Osteoblast (primary cell): ENCODE measurements around the gene UNKL. TPM values are rescaled to one million over a fixed set of nuclear protein-coding genes. Genes with fewer than 3 reads are reported as not detected.

Experiments used
- DNase-seq: peaks from one replicate; pipeline ENCODE4 v3.0.0; 2011; ENCODE audit warnings: low spot score, mixed read lengths; ENCODE audit not compliant: insufficient read length; ENCODE audit errors: missing footprints
- H2AFZ ChIP-seq: 2 replicates; pipeline ENCODE4 v1.6.0; 2011; ENCODE audit warnings: mild to moderate bottlenecking, low read length
- H3K27ac ChIP-seq: 2 replicates; pipeline ENCODE4 v1.5.1; 2011; ENCODE audit warnings: mild to moderate bottlenecking, low read depth, low read length, moderate library complexity
- H3K27me3 ChIP-seq: 2 replicates; pipeline ENCODE4 v1.6.0; 2012; ENCODE audit warnings: mild to moderate bottlenecking, control low read depth, inconsistent platforms, low read length, moderate library complexity; ENCODE audit not compliant: insufficient read depth
- H3K36me3 ChIP-seq: 2 replicates; pipeline ENCODE4 v1.5.1; 2011; ENCODE audit warnings: mild to moderate bottlenecking, low read length, control low read depth, moderate library complexity; ENCODE audit not compliant: insufficient read depth
- H3K4me1 ChIP-seq: 2 replicates; pipeline ENCODE4 v1.5.1; 2011; ENCODE audit warnings: mild to moderate bottlenecking, low read length, control low read depth, moderate library complexity; ENCODE audit not compliant: insufficient read depth
- H3K4me2 ChIP-seq: 2 replicates; pipeline ENCODE4 v1.6.0; 2011; ENCODE audit warnings: mild to moderate bottlenecking, low read length; ENCODE audit not compliant: insufficient read depth
- H3K4me3 ChIP-seq: fragments of 200-600 bp; sonication (generic); 3 replicates; pipeline ENCODE4 v1.5.1; 2012; ENCODE audit warnings: mild to moderate bottlenecking, low read length, inconsistent platforms; ENCODE audit not compliant: insufficient read depth
- H3K79me2 ChIP-seq: 2 replicates; pipeline ENCODE4 v1.6.0; 2012; ENCODE audit warnings: mild to moderate bottlenecking, low read length, control low read depth, inconsistent platforms; ENCODE audit not compliant: insufficient read depth
- H3K9me3 ChIP-seq: 2 replicates; pipeline ENCODE4 v1.5.1; 2011; ENCODE audit warnings: low read depth, low read length, control low read depth
- H4K20me1 ChIP-seq: 2 replicates; pipeline ENCODE4 v1.6.0; 2012; ENCODE audit warnings: mild to moderate bottlenecking, low read length, control low read depth; ENCODE audit not compliant: insufficient read depth
- CTCF ChIP-seq: IDR thresholded peaks from 2 replicates; pipeline ENCODE4 v1.5.1; 2011; ENCODE audit warnings: mild to moderate bottlenecking, low read depth, low read length, moderate library complexity; ENCODE audit errors: extremely low read depth
- total RNA-seq: library from RNA; depleted of rRNA; stranded (reverse); fragments of >200 nt; gene quantifications from 2 replicates; pipeline ENCODE4 v1.2.3, GENCODE V29; 2012

The UNKL gene
- total RNA-seq, 1 donor = 10.1 TPM

GRCh38 chr16:1326946-1327618, 87.4 kb downstream of the UNKL start:
- H3K27me3 ChIP-seq = peaks cover 11% of the 10 kb centered on the region
- H3K4me1 ChIP-seq = no peaks in the 10 kb centered on the region
- H3K27ac ChIP-seq = no peak overlapping the region
- TF ChIP-seq CTCF = no peak
- DNase-seq = no peak
- no peak overlapping the region for H3K4me3 ChIP-seq
- no peak overlapping the region for H3K4me2 ChIP-seq
- peaks cover 19% of the 10 kb centered on the region for H3K36me3 ChIP-seq
- peaks cover 4% of the 10 kb centered on the region for H3K9me3 ChIP-seq
- no peak overlapping the region for H2AFZ ChIP-seq
- peaks cover 19% of the 10 kb centered on the region for H4K20me1 ChIP-seq
- H3K79me2 ChIP-seq = no peaks in the 10 kb centered on the region

- H3K4me2 ChIP-seq = no peak overlapping the region
- peaks cover 4% of the 10 kb centered on the region for H3K9me3 ChIP-seq
- no peaks in the 10 kb centered on the region for H3K79me2 ChIP-seq
- no peak for DNase-seq
- peaks cover 19% of the 10 kb centered on the region for H4K20me1 ChIP-seq
- H2AFZ ChIP-seq = no peak overlapping the region
- no peak overlapping the region for H3K4me3 ChIP-seq
- no peak for TF ChIP-seq CTCF
- H3K27me3 ChIP-seq = peaks cover 4% of the 10 kb centered on the region
- H3K27ac ChIP-seq = no peak overlapping the region
- no peaks in the 10 kb centered on the region for H3K4me1 ChIP-seq
- H3K36me3 ChIP-seq = peaks cover 24% of the 10 kb centered on the region
These were observed 88.1 kb downstream of the UNKL start for GRCh38 chr16:1326391-1326790.

GRCh38 chr16:1325673-1326371, 88.7 kb downstream of the UNKL start:
- H3K27ac ChIP-seq = no peak overlapping the region
- H3K4me3 ChIP-seq = no peak overlapping the region
- DNase-seq = no peak
- peaks cover 4% of the 10 kb centered on the region for H3K9me3 ChIP-seq
- H3K36me3 ChIP-seq = peaks cover 29% of the 10 kb centered on the region
- no peaks in the 10 kb centered on the region for H3K27me3 ChIP-seq
- no peak overlapping the region for H3K4me2 ChIP-seq
- TF ChIP-seq CTCF = no peak
- no peaks in the 10 kb centered on the region for H3K79me2 ChIP-seq
- H4K20me1 ChIP-seq = peaks cover 22% of the 10 kb centered on the region
- H3K4me1 ChIP-seq = no peaks in the 10 kb centered on the region
- no peak overlapping the region for H2AFZ ChIP-seq

- H4K20me1 ChIP-seq = peaks cover 27% of the 10 kb centered on the region
- no peaks in the 10 kb centered on the region for H3K27me3 ChIP-seq
- H3K9me3 ChIP-seq = peaks cover under 1% of the 10 kb centered on the region
- DNase-seq = no peak
- no peaks in the 10 kb centered on the region for H3K4me1 ChIP-seq
- no peak overlapping the region for H3K4me3 ChIP-seq
- H3K36me3 ChIP-seq = peaks cover 34% of the 10 kb centered on the region
- no peak overlapping the region for H3K27ac ChIP-seq
- no peak overlapping the region for H2AFZ ChIP-seq
- no peak overlapping the region for H3K4me2 ChIP-seq
- peaks cover 3% of the 10 kb centered on the region for H3K79me2 ChIP-seq
- TF ChIP-seq CTCF = no peak
These were observed 89.2 kb downstream of the UNKL start for GRCh38 chr16:1325261-1325660.
